ENCODE measurements around the gene TRIP13. TPM values are rescaled to one million over a fixed set of nuclear protein-coding genes. Genes with fewer than 3 reads are reported as not detected.
"Not testable (repeated sequence)": the region's sequence is repeated elsewhere in the genome, so short reads cannot be mapped to it uniquely, and the experiment has no call there.

The TRIP13 gene
- total RNA-seq, 1 donor from 2014 or later: 12.5 TPM

GRCh38 chr5:891837-892393, 769 bp upstream of the TRIP13 start:
- peak; percentile 37 for ATAC-seq

GRCh38 chr5:893137-893506, 438 bp downstream of the TRIP13 start:
- ATAC-seq: peak; percentile 14

GRCh38 chr5:893711-894110, 1.0 kb downstream of the TRIP13 start:
- ATAC-seq: no peak

- ATAC-seq: no peak
Observed at GRCh38 chr5:900781-901180, 8.1 kb downstream of the TRIP13 start.

- ATAC-seq: no peak
Observed at GRCh38 chr5:902129-902916, 9.6 kb downstream of the TRIP13 start.

- no peak for ATAC-seq
Observed at GRCh38 chr5:903756-904096, 11.0 kb downstream of the TRIP13 start.

- ATAC-seq: no peak
Observed at GRCh38 chr5:905139-905642, 12.5 kb downstream of the TRIP13 start.

- no peak for ATAC-seq
Observed at GRCh38 chr5:907366-907910, 14.8 kb downstream of the TRIP13 start.

- ATAC-seq: no peak
Observed at GRCh38 chr5:908172-908571, 15.5 kb downstream of the TRIP13 start.

- peak; percentile 46 for ATAC-seq
Observed at GRCh38 chr5:909086-909485, 16.4 kb downstream of the TRIP13 start.

GRCh38 chr5:909994-910768, 17.5 kb downstream of the TRIP13 start:
- no peak for ATAC-seq

GRCh38 chr5:910769-911160, 18.1 kb downstream of the TRIP13 start:
- no peak for ATAC-seq

GRCh38 chr5:911601-912000, 18.9 kb downstream of the TRIP13 start:
- ATAC-seq: no peak

- peak; percentile 97 for ATAC-seq
Observed at GRCh38 chr5:912280-913091, 19.8 kb downstream of the TRIP13 start.

- ATAC-seq: no peak
Observed at GRCh38 chr5:914174-914573, 21.5 kb downstream of the TRIP13 start.

- no peak for ATAC-seq
Observed at GRCh38 chr5:914612-915011, 21.9 kb downstream of the TRIP13 start.

- not testable (repeated sequence) for ATAC-seq
Observed at GRCh38 chr5:915346-915745, 22.7 kb downstream of the TRIP13 start.

- ATAC-seq: no peak
Observed at GRCh38 chr5:915946-916345, 23.3 kb downstream of the TRIP13 start.

- no peak for ATAC-seq
Observed at GRCh38 chr5:916441-917293, 24.0 kb downstream of the TRIP13 start.

- not testable (repeated sequence) for ATAC-seq
Observed at GRCh38 chr5:918717-919116, 26.0 kb downstream of the TRIP13 start.

- ATAC-seq: no peak
Observed at GRCh38 chr5:919356-920000, 26.8 kb downstream of the TRIP13 start.

All from esophagus mucosa (tissue), 1 donor.